Large intestine (tissue), 3 donors: ENCODE measurements around the gene UBR2. TPM values are rescaled to one million over a fixed set of nuclear protein-coding genes. Genes with fewer than 3 reads are reported as not detected.

Source experiments
- DNase-seq, 2 donors: peaks; one replicate each; pipeline versions ENCODE4 v3.0.0 to v3.0.0-alpha.2; 2013
- H3K27ac ChIP-seq: one replicate; pipeline ENCODE4 v1.5.1; 2013; ENCODE audit warnings: low read length
- H3K27me3 ChIP-seq: 2 replicates; pipeline ENCODE4 v1.6.1; 2013; ENCODE audit warnings: low read length; ENCODE audit not compliant: control insufficient read depth, insufficient read depth
- H3K36me3 ChIP-seq: 2 replicates; pipeline ENCODE4 v1.6.1; 2013; ENCODE audit warnings: low read length; ENCODE audit not compliant: control insufficient read depth, insufficient read depth
- H3K4me1 ChIP-seq: one replicate; pipeline ENCODE4 v1.6.1; 2013; ENCODE audit warnings: low read length; ENCODE audit not compliant: control insufficient read depth, insufficient read depth
- H3K4me3 ChIP-seq: one replicate; pipeline ENCODE4 v1.5.1; 2013; ENCODE audit warnings: low read length
- H3K9me3 ChIP-seq: one replicate; pipeline ENCODE4 v1.6.1; 2013; ENCODE audit warnings: mild to moderate bottlenecking, low read depth, low read length, moderate library complexity; ENCODE audit not compliant: control insufficient read depth
- WGBS: methylation state at CpG from one replicate; pipeline ENCODE4 v1.1.5; 2013; ENCODE audit warnings: low lambda C conversion rate; ENCODE audit not compliant: insufficient coverage; 5-methylcytosine and 5-hydroxymethylcytosine counted together
- polyA plus RNA-seq: library from polyadenylated mRNA; unstranded; fragments of 120-200 nt; gene quantifications from one replicate; pipeline ENCODE4 v1.2.1, GENCODE V29; 2013

The UBR2 gene
- polyA plus RNA-seq, 1 donor: 24.5 TPM

DNA sequence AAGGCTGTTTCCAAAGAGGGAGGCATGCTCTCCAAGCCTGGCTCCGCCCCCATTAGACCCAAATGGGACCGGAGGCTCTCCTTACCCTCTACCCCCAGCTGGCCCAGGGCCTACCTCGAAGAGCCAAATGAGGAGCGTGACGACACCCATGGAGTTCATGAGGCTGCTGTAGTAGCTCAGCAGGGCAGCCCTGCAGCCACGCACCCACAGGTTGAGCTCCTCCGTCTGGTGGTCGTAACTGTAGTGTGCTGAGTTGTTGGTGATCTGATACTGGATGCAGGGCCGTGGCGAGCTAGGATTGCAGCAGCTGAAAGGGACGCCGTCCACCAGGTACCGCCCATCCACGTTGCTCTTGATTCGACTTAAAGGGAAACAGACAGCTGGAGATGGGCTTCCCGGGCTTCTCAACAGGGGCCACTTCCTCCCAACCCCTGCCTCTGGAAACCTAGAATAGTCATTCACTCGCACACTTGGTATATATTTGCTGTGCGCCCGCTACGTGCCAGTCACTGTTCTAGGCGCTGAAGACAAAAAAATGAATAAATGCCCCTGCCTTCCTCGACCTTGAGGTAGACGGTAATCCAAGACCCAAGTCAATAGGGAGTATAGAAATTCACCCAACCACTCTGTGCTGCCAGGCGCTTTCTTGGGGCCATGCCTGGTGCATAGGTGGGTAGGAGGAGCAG is 140.6 kb downstream of the UBR2 start:
- H3K9me3 ChIP-seq: no peaks in the 10 kb centered on the region
- H3K4me3 ChIP-seq: peak overlapping the region; percentile 33
- no peak for DNase-seq
- no peaks in the 10 kb centered on the region for H3K27me3 ChIP-seq
- H3K36me3 ChIP-seq: no peaks in the 10 kb centered on the region
- no CpG with 5 or more reads among the region's 24 CpGs for WGBS
- H3K4me1 ChIP-seq: peaks cover 3% of the 10 kb centered on the region
- no peak overlapping the region for H3K27ac ChIP-seq

DNA sequence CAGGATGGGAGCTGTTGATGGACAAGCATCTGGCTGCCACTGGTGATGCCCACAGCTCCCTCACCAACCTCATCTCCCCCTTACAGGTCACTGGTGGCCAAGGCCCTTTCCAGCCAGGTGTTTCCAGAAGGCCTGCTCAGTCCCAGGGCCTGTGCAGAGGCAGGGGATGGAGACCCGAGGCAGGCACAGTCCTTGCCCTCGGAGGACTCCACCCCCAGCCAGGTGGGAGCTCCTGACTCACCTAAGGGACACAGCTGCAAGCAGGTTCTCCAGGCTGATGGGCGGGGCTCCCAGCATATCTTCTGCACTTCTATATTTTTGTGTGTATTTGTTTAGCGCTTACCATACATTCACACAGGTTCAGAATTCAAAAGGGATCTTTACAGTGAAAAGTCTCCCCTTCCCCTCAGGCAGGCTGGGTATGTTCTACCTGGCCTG is 141.1 kb downstream of the UBR2 start:
- Histone ChIP-seq H3K27me3 (no peaks in the 10 kb centered on the region), H3K9me3 (no peaks in the 10 kb centered on the region), H3K27ac (no peak overlapping the region), H3K36me3 (no peaks in the 10 kb centered on the region), H3K4me3 (no peak overlapping the region), H3K4me1 (peaks cover 3% of the 10 kb centered on the region)
- DNase-seq: no peak
- no CpG with 5 or more reads among the region's 4 CpGs for WGBS

DNA sequence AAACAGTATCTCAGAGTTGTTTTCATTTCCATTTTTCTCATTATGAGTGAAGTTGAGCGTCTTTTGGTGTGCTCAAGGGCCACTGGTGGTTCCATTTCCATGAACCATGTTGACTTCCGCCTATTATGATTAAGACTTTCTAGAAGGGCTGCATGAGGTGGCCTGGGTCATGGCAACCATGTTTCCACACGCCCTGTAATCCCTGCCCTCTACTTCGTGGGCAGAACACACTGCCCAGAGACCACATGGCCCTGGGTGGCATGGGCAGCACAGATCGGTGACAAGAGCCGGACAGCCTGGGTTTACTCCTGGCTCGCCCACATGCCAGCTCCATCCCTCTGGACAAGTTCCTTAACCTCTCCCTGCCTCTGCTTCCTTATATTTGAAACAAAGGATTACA is 143.8 kb downstream of the UBR2 start:
- H3K4me3 ChIP-seq: no peak overlapping the region
- H3K27ac ChIP-seq: no peak overlapping the region
- peaks cover 4% of the 10 kb centered on the region for H3K27me3 ChIP-seq
- no peak for DNase-seq
- H3K36me3 ChIP-seq: no peaks in the 10 kb centered on the region
- peaks cover 3% of the 10 kb centered on the region for H3K4me1 ChIP-seq
- 100% methylated on average over 1 of the region's 7 CpGs for WGBS
- peaks cover 7% of the 10 kb centered on the region for H3K9me3 ChIP-seq

DNA sequence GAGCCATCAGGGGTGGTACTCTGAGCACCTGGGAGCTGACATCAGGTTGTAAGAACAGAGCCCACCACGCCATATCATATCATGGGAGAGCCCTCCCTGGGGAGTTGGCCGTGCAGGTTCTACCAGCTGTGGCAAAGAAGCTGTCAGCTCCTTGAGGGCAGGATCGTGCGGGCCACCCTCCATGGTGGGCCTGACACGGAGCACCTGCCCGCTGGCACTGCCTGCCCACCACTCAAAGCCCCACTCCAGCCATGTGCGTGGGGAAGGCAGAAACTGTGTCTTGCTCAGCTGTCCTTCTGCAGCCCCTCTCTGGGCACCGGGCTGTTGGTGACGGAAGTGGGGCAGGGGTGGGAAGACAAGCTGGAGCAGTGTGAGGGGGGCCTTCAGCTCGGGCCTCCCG is 144.3 kb downstream of the UBR2 start:
- DNase-seq: no peak
- H3K27me3 ChIP-seq: peaks cover 4% of the 10 kb centered on the region
- no peak overlapping the region for H3K27ac ChIP-seq
- no peaks in the 10 kb centered on the region for H3K36me3 ChIP-seq
- H3K9me3 ChIP-seq: peaks cover 7% of the 10 kb centered on the region
- WGBS: no CpG with 5 or more reads among the region's 11 CpGs
- no peak overlapping the region for H3K4me3 ChIP-seq
- peaks cover 3% of the 10 kb centered on the region for H3K4me1 ChIP-seq

DNA sequence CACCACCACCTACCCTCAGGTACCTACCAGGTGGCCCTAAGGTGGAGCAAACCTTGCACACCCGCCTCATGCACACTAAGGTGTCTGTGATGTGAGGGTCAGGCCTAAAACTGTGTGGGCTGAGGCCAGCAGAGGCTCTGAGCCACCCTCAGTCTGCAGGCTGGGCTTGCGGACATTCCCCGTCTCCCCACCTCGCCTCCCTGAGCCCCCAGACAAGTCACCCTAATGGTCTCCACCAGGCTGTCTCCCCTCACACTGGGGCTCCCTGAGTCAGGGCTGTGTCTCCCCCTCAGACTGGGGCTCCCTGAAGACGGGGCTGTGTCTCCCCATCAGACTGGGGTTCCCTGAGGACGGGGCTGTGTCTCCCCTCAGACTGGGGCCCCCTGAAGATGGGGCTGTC is 146.0 kb downstream of the UBR2 start:
- H3K27ac ChIP-seq: no peak overlapping the region
- DNase-seq: no peak
- H3K9me3 ChIP-seq: peaks cover 7% of the 10 kb centered on the region
- no peaks in the 10 kb centered on the region for H3K4me1 ChIP-seq
- H3K36me3 ChIP-seq: no peaks in the 10 kb centered on the region
- peaks cover 4% of the 10 kb centered on the region for H3K27me3 ChIP-seq
- no peak overlapping the region for H3K4me3 ChIP-seq
- no CpG with 5 or more reads among the region's 6 CpGs for WGBS

DNA sequence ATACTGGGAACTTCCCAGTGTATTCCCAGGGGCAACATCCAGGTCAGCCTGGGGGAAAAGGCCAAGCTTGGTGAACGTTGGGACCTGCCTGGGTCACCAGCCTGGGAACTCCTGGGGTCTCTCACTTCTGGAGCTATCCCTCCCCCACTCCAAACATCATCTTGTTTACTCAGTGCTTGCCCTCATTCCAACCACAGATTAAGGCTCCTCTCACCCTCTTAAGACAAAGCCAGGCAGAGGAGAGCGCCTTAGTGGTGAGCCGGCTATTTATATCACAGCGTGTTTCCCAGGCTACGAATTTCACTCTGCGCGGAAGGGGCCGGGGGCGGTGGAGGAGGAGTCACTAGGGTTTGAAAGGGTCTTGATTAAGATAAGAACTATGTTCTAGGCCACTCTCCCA is 146.5 kb downstream of the UBR2 start:
- no peaks in the 10 kb centered on the region for H3K36me3 ChIP-seq
- DNase-seq: peak in 1 of 2 donors; percentile 14
- WGBS: no CpG with 5 or more reads among the region's 9 CpGs
- H3K4me3 ChIP-seq: no peak overlapping the region
- H3K9me3 ChIP-seq: peaks cover 7% of the 10 kb centered on the region
- H3K4me1 ChIP-seq: no peaks in the 10 kb centered on the region
- H3K27me3 ChIP-seq: peaks cover 4% of the 10 kb centered on the region
- no peak overlapping the region for H3K27ac ChIP-seq

DNA sequence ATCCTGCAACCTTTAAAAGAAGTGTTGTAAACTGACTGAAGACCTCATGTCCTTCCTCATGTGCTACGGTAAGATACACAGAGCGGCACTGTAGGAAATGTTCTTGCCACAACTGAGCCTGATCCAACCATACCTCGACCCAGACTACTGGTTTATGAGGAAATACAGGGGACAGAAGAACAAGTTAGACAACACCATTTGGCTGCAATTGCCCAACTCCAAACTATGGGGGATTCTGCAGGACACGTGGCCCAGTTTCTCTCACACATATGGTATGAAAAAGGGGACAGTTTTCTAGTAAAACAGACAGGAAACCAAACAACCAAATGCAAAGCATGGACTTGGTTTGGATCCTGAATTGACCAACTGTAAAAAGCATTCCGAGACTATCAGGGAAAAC is 148.1 kb downstream of the UBR2 start:
- Histone ChIP-seq H3K4me1 (no peaks in the 10 kb centered on the region), H3K27ac (no peak overlapping the region), H3K36me3 (no peaks in the 10 kb centered on the region), H3K4me3 (no peak overlapping the region), H3K27me3 (peaks cover 4% of the 10 kb centered on the region), H3K9me3 (peaks cover 7% of the 10 kb centered on the region)
- no CpG with 5 or more reads among the region's 5 CpGs for WGBS
- DNase-seq: no peak

DNA sequence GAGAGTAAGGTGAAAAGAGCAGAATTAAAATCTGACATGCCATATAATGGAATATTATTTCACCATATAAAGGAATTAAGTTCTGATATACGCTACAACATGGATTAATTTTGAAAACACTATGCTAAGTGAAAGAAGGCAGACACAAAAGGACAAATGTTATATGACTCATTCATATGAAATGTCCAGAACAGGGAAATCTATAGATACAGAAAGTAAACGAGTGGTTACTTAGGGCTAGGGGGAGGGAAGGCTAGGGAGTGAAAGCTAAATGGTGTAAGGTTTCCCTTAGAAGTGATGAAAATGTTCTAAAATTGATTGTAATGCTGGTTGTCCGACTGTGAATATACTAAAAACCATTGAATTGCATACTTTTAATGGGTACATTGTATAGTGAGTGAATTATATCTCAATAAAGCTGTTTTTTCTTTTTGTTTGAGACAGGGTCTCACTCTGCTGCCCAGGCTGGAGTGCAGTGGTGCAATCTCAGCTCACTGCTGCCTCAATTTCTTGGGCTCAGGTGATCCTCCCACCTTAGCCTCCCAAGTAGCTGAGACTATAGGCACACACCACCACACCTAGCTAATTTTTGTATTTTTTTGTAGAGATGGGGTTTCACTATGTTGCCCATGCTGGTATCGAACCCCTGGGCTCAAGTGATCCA is 150.4 kb downstream of the UBR2 start:
- H3K4me3 ChIP-seq: no peak overlapping the region
- no peak overlapping the region for H3K27ac ChIP-seq
- H3K27me3 ChIP-seq: peaks cover 4% of the 10 kb centered on the region
- no peaks in the 10 kb centered on the region for H3K36me3 ChIP-seq
- WGBS: 76% methylated on average over 3 of the region's 4 CpGs
- H3K4me1 ChIP-seq: no peaks in the 10 kb centered on the region
- DNase-seq: no peak
- peaks cover 7% of the 10 kb centered on the region for H3K9me3 ChIP-seq

DNA sequence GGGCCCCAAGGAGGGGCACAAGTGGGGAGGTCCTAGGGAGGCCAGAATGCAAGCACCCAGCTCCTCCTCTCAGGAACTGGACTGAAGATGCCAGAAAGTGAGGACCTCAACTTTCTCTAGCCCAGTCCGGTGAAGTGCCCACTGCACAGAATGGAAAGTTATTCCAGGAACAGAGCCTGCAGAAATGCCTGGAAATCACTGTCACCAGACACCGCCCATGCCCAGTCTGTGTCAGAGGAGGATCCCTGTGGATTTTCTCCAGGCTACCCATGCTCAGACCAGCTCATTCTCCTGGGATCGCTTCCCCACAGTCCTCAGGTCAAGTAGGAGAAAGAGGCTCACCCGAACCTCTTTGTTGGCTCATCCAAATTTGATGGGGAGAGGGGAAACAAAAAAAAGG is 152.0 kb downstream of the UBR2 start:
- no peak for DNase-seq
- WGBS: no CpG with 5 or more reads among the region's 4 CpGs
- no peak overlapping the region for H3K4me3 ChIP-seq
- no peaks in the 10 kb centered on the region for H3K4me1 ChIP-seq
- H3K36me3 ChIP-seq: no peaks in the 10 kb centered on the region
- peaks cover 4% of the 10 kb centered on the region for H3K27me3 ChIP-seq
- no peak overlapping the region for H3K27ac ChIP-seq
- H3K9me3 ChIP-seq: peaks cover 7% of the 10 kb centered on the region

DNA sequence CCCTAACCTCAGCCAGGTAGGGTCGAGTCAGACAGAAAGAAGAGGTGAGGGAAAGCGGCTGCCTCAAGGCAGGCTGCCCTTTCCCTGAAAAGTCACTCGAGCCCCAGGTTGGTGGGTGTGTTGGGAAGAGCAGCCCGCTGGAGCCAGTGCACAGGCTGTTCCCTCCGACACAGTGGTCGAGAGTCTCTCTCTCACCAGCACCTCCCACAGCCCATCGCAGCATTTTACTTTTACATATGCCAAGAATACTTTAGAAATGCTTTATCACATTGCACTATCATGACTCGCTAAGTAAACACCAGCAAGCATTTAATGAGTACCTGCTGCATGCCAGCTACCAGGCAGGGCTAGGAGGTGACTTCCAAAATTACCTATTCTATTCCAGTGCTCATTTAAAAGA is 156.9 kb downstream of the UBR2 start:
- H3K4me1 ChIP-seq: no peaks in the 10 kb centered on the region
- H3K4me3 ChIP-seq: no peak overlapping the region
- no peak overlapping the region for H3K27ac ChIP-seq
- H3K9me3 ChIP-seq: no peaks in the 10 kb centered on the region
- no peaks in the 10 kb centered on the region for H3K36me3 ChIP-seq
- H3K27me3 ChIP-seq: no peaks in the 10 kb centered on the region
- no peak for DNase-seq
- WGBS: 50% methylated on average over 4 of the region's 8 CpGs

DNA sequence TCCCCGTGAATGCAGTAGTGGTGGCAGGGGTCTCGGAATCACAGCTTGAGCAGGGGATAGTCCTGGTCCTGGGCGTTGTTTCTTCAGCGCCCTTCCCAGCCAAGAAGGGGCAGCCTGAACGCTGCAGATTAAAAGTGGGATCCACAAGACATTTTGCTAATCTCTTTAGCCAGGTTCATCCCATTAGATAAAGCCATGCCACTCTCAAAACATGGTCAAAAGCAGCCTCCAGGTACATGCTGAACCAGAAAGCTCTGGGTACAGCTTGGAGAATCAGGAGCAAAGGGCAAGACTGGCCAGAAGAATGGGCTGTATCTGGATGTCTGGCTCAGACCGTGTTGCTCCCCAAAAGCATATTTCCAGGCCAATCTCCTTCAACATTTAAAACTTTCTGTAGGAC is 158.7 kb downstream of the UBR2 start, which contains the start of gene PRPH2:
TSS of gene PRPH2 (minus strand) at position 101 of the 400 bp plus-strand sequence. CDS start 263 bp downstream, outside the sequence.
- no peak within 1 kb of the TSS for H3K27ac ChIP-seq
- H3K4me1 ChIP-seq: peaks cover 4% of the 10 kb centered on the region
- no peaks in the 10 kb centered on the region for H3K9me3 ChIP-seq
- H3K36me3 ChIP-seq: no peaks in the 10 kb centered on the region
- peaks cover 3% of the 10 kb centered on the region for H3K27me3 ChIP-seq
- no peak for DNase-seq
- H3K4me3 ChIP-seq: no peak within 1 kb of the TSS
- no CpG with 5 or more reads among the region's 6 CpGs for WGBS
